HCT116 (cell line): ENCODE results near the gene FSIP1.

ENCODE experiments used
- CTCF ChIP-seq, 3 experiments: fragments of 200-600 bp in 1 of 3; sonication (generic) in 1 of 3; IDR thresholded peaks in 2 of 3; conservative IDR thresholded peaks in 1 of 3; 2 replicates each; pipeline ENCODE4 v1.5.1; 2012 to 2017; ENCODE audit warnings: low read depth in 2 of 3, low read length in 2 of 3, antibody characterized with exemption in 1 of 3, borderline replicate concordance in 1 of 3, control low read depth in 1 of 3, mild to moderate bottlenecking in 1 of 3, mixed read lengths in 1 of 3, mixed run types in 1 of 3, moderate library complexity in 1 of 3; ENCODE audit not compliant: insufficient read depth in 1 of 3
- MAX ChIP-seq: IDR thresholded peaks from 2 replicates; pipeline ENCODE4 v1.6.1; 2012
- POLR2A ChIP-seq: IDR thresholded peaks from 2 replicates; pipeline ENCODE4 v1.7.0; 2011; ENCODE audit warnings: borderline replicate concordance; ENCODE audit not compliant: insufficient read depth, insufficient read length; ENCODE audit errors: extremely low read depth
- SP1 ChIP-seq: IDR thresholded peaks from 2 replicates; pipeline ENCODE4 v1.6.1; 2012; ENCODE audit warnings: low read depth

GRCh38 chr15:39594446-39595337 lies 187.9 kb downstream of the FSIP1 start:
- TF ChIP-seq POLR2A (no peak), CTCF (IDR thresholded peaks at IDR 0.05 in 2 of 3, conservative IDR thresholded peaks at IDR 0.05 in 1 of 3; ENCODE audit: borderline replicate concordance in 1 of 3, insufficient read depth in 1 of 3, low read depth in 2 of 3, low read length in 2 of 3) (no peak), MAX (no peak), SP1 (no peak)
